Fibroblast of lung (primary cell): ENCODE data around the gene DNM3. TPM values are rescaled to one million over a fixed set of nuclear protein-coding genes. Genes with fewer than 3 reads are reported as not detected.

Source experiments
- DNase-seq, 2 donors: peaks; one replicate each; pipeline versions ENCODE4 v3.0.0 to v3.0.0-alpha.2; 2010; ENCODE audit warnings: low read depth in 2 of 2
- H2AFZ ChIP-seq: 2 replicates; pipeline ENCODE4 v1.5.1; 2012; ENCODE audit warnings: low read length, control low read depth, inconsistent platforms
- H3K27ac ChIP-seq: 2 replicates; pipeline ENCODE4 v1.5.1; 2011; ENCODE audit warnings: low read length, control low read depth; ENCODE audit not compliant: insufficient read depth
- H3K27me3 ChIP-seq: 2 replicates; pipeline ENCODE4 v1.5.1; 2011; ENCODE audit warnings: mild to moderate bottlenecking, low read length; ENCODE audit not compliant: control insufficient read depth, insufficient read depth
- H3K36me3 ChIP-seq: 2 replicates; pipeline ENCODE4 v1.5.1; 2011; ENCODE audit warnings: low read length; ENCODE audit not compliant: control insufficient read depth, insufficient read depth
- H3K4me1 ChIP-seq: 2 replicates; pipeline ENCODE4 v1.5.1; 2011; ENCODE audit warnings: low read length; ENCODE audit not compliant: control insufficient read depth, insufficient read depth; ENCODE audit errors: extremely low read depth
- H3K4me2 ChIP-seq: 2 replicates; pipeline ENCODE4 v1.5.1; 2011; ENCODE audit warnings: low read length, control low read depth; ENCODE audit not compliant: insufficient read depth; ENCODE audit errors: extremely low read depth
- H3K4me3 ChIP-seq, 4 experiments: fragments of 200-600 bp in 1 of 4; sonication (generic) in 1 of 4; replicated peaks in 1 of 4; 2 replicates each; pipeline ENCODE4 v1.5.1; 2011 to 2016; ENCODE audit warnings: low read length in 4 of 4, low read depth in 3 of 4, mild to moderate bottlenecking in 3 of 4, control low read depth in 2 of 4, inconsistent platforms in 1 of 4, mixed read lengths in 1 of 4; ENCODE audit not compliant: insufficient read depth in 1 of 4; ENCODE audit errors: control extremely low read depth in 1 of 4
- H3K79me2 ChIP-seq: 2 replicates; pipeline ENCODE4 v1.5.1; 2012; ENCODE audit warnings: mild to moderate bottlenecking, low read length, inconsistent platforms; ENCODE audit not compliant: control insufficient read depth, insufficient read depth
- H3K9ac ChIP-seq: 2 replicates; pipeline ENCODE4 v1.5.1; 2011; ENCODE audit warnings: mild to moderate bottlenecking, low read length, control low read depth; ENCODE audit not compliant: insufficient read depth
- H3K9me3 ChIP-seq: 2 replicates; pipeline ENCODE4 v1.5.1; 2012; ENCODE audit warnings: low read depth, low read length; ENCODE audit not compliant: control insufficient read depth, insufficient read depth
- H4K20me1 ChIP-seq: 2 replicates; pipeline ENCODE4 v1.5.1; 2011; ENCODE audit warnings: low read length; ENCODE audit not compliant: control insufficient read depth, insufficient read depth; ENCODE audit errors: extremely low read depth
- EZH2 ChIP-seq: IDR thresholded peaks from 2 replicates; pipeline ENCODE4 v1.5.1; 2012; ENCODE audit warnings: low read length, control low read depth, mild to moderate bottlenecking; ENCODE audit errors: missing control alignments
- polyA plus RNA-seq, 2 donors: library from polyadenylated mRNA; depleted of rRNA in 1 of 2; stranded (reverse) in 1 of 2; unstranded in 1 of 2; fragments of >200 nt; gene quantifications; 2 replicates each; pipeline ENCODE4 v1.2.1, GENCODE V29; 2011 to 2012; ENCODE audit warnings: missing spikeins in 1 of 2
- total RNA-seq: library from RNA; depleted of rRNA; stranded (reverse); fragments of >200 nt; gene quantifications from 2 replicates; pipeline ENCODE4 v1.2.1, GENCODE V29; 2014
- TF ChIP-seq, protein P1 (sequence below), 2 donors: IDR thresholded peaks in 1 of 2; conservative IDR thresholded peaks in 1 of 2; 1 replicate in 1 of 2; 2 replicates in 1 of 2; pipeline ENCODE4 v1.5.1; 2011 to 2012; ENCODE audit warnings: low read length in 2 of 2, control low read depth in 1 of 2, inconsistent platforms in 1 of 2, low read depth in 1 of 2, mild to moderate bottlenecking in 1 of 2

DNM3 gene
- total and polyA plus RNA-seq, 2 donors (not counting 1 experiment from before 2014, with no cell fraction given): 1.6 to 3.6 TPM

DNA sequence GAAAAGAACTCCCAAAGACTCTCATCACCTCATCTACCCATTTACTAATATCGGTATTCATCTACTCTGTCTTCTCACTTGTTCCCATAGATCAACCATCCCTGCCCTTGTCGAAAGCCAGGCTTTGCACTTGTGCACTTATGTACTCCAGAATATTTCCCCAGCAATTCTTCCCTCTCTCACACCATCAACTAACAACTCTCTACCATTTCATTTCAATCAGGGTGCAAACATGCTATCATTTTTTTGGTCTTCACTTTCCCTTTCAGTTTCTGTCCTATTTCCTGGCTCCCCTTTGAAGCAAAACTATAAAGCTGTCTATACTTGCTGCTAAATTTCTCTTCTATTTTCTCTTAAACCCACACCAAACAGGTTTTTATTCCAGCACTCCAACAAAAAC is 585.9 kb downstream of the DNM3 start:
- Histone ChIP-seq H3K79me2 (no peaks in the 10 kb centered on the region), H3K36me3 (no peaks in the 10 kb centered on the region), H4K20me1 (no peaks in the 10 kb centered on the region)

DNA sequence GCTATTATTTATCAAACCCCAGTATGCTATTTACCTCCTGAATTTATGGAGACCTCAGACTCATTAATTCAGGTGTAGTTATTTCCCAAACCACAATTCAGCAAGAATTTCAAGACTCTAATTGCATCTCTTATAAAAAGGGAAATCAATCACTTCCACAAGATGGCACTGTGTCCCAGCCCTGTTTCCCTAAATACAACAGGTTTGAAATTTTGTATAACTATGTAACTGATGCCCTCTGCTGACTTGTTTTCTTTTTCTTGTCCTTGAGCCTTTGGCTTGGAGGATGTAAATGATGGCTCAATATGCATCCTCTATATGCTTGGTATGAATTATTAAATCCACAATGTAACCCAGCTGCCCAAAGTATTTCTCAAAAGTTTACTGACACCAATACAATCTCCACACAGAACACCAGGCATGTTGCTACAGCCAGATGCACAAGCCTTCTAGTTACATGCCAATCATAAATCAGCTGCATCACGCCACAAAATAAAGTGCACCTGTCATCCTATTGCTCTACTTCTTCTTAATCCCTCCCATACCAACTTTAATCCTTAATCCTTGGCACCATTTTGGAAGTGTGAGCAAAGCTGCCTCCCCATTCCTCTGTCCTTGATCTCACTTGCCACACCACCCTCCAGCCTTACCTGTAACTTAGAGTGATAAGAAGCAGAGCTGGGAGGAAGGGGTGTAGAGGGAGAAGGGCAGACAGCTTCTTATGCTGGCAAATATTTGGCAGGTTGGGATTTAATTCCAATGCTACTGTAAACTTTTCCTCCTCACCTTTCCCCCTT is 588.2 kb downstream of the DNM3 start:
- peak; percentile 68 to 78 for DNase-seq
- TF ChIP-seq, protein P1, sequence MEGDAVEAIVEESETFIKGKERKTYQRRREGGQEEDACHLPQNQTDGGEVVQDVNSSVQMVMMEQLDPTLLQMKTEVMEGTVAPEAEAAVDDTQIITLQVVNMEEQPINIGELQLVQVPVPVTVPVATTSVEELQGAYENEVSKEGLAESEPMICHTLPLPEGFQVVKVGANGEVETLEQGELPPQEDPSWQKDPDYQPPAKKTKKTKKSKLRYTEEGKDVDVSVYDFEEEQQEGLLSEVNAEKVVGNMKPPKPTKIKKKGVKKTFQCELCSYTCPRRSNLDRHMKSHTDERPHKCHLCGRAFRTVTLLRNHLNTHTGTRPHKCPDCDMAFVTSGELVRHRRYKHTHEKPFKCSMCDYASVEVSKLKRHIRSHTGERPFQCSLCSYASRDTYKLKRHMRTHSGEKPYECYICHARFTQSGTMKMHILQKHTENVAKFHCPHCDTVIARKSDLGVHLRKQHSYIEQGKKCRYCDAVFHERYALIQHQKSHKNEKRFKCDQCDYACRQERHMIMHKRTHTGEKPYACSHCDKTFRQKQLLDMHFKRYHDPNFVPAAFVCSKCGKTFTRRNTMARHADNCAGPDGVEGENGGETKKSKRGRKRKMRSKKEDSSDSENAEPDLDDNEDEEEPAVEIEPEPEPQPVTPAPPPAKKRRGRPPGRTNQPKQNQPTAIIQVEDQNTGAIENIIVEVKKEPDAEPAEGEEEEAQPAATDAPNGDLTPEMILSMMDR (conservative IDR thresholded peaks at IDR 0.05 in 1 of 2, IDR thresholded peaks at IDR 0.05 in 1 of 2; ENCODE audit: low read depth in 1 of 2, low read length in 2 of 2): peak; percentile 63 to 64
- no peak for TF ChIP-seq EZH2
- H2AFZ ChIP-seq: no peak overlapping the region
- no peak overlapping the region for H3K9ac ChIP-seq
- H3K79me2 ChIP-seq: no peaks in the 10 kb centered on the region
- no peaks in the 10 kb centered on the region for H4K20me1 ChIP-seq
- H3K9me3 ChIP-seq: no peaks in the 10 kb centered on the region
- H3K27ac ChIP-seq: no peak overlapping the region
- no peaks in the 10 kb centered on the region for H3K4me1 ChIP-seq
- no peaks in the 10 kb centered on the region for H3K27me3 ChIP-seq
- no peaks in the 10 kb centered on the region for H3K36me3 ChIP-seq
- H3K4me3 ChIP-seq: no peak overlapping the region
- H3K4me2 ChIP-seq: no peak overlapping the region

More for the DNA sequence above, 585.9 kb downstream of the DNM3 start:
- Histone ChIP-seq H2AFZ (no peak overlapping the region), H3K4me3 (no peak overlapping the region), H3K27me3 (no peaks in the 10 kb centered on the region), H3K9me3 (no peaks in the 10 kb centered on the region), H3K4me2 (no peak overlapping the region), H3K27ac (no peak overlapping the region), H3K4me1 (no peaks in the 10 kb centered on the region), H3K9ac (no peak overlapping the region)
- DNase-seq: no peak
- TF ChIP-seq, protein P1 (conservative IDR thresholded peaks at IDR 0.05 in 1 of 2, IDR thresholded peaks at IDR 0.05 in 1 of 2; ENCODE audit: low read depth in 1 of 2, low read length in 2 of 2): no peak
- TF ChIP-seq EZH2: no peak

DNA sequence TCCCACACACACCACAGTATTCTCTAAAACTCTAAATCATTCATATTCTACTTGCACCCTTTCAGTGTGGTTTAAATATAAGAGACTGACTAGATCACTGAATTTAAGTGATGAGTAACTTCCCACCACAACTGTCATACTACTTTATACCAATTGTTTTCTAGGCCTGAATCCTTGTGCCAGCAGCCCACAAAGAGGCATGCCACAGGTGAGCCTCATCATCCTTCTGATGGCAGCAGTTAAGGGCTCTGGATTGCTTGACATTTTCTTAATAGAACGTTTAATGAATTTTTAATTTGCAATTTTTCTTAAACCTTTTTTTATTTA is 588.8 kb downstream of the DNM3 start:
- H3K4me2 ChIP-seq: no peak overlapping the region
- TF ChIP-seq, protein P1 (conservative IDR thresholded peaks at IDR 0.05 in 1 of 2, IDR thresholded peaks at IDR 0.05 in 1 of 2; ENCODE audit: low read depth in 1 of 2, low read length in 2 of 2): no peak
- no peak for TF ChIP-seq EZH2
- H3K9me3 ChIP-seq: no peaks in the 10 kb centered on the region
- no peak overlapping the region for H2AFZ ChIP-seq
- H3K27ac ChIP-seq: no peak overlapping the region
- H3K4me1 ChIP-seq: no peaks in the 10 kb centered on the region
- no peak for DNase-seq
- H3K36me3 ChIP-seq: no peaks in the 10 kb centered on the region
- no peaks in the 10 kb centered on the region for H3K79me2 ChIP-seq
- H4K20me1 ChIP-seq: no peaks in the 10 kb centered on the region
- H3K9ac ChIP-seq: no peak overlapping the region
- no peaks in the 10 kb centered on the region for H3K27me3 ChIP-seq
- H3K4me3 ChIP-seq: no peak overlapping the region
